Liver (tissue), 9 donors: Measurements from ENCODE around the gene GMDS. TPM values are rescaled to one million over a fixed set of nuclear protein-coding genes. Genes with fewer than 3 reads are reported as not detected.

ENCODE experiments used
- DNase-seq: peaks from one replicate; pipeline ENCODE4 v3.0.0-alpha.2; 2017; ENCODE audit warnings: low spot score
- H3K27ac ChIP-seq, 2 donors: one replicate each; pipeline ENCODE4 v1.7.0; 2013; ENCODE audit warnings: inconsistent platforms in 2 of 2, low read length in 2 of 2, control low read depth in 1 of 2, low read depth in 1 of 2, mild to moderate bottlenecking in 1 of 2
- H3K27me3 ChIP-seq, 4 donors: one replicate each; pipeline versions ENCODE4 v1.6.1 to v1.7.0; 2013; ENCODE audit warnings: low read length in 3 of 4, inconsistent platforms in 1 of 4, mild to moderate bottlenecking in 1 of 4, moderate library complexity in 1 of 4; ENCODE audit not compliant: control insufficient read depth in 4 of 4, insufficient read depth in 4 of 4
- H3K36me3 ChIP-seq, 4 donors: one replicate each; pipeline versions ENCODE4 v1.6.1 to v1.7.0; 2013; ENCODE audit warnings: low read length in 3 of 4, mild to moderate bottlenecking in 3 of 4, low read depth in 1 of 4, moderate library complexity in 1 of 4; ENCODE audit not compliant: control insufficient read depth in 4 of 4, insufficient read depth in 3 of 4
- H3K4me1 ChIP-seq, 4 donors: one replicate each; pipeline versions ENCODE4 v1.6.1 to v1.7.0; 2013; ENCODE audit warnings: low read length in 3 of 4, mild to moderate bottlenecking in 3 of 4, moderate library complexity in 1 of 4; ENCODE audit not compliant: control insufficient read depth in 4 of 4, insufficient read depth in 4 of 4
- H3K4me3 ChIP-seq, 3 donors: one replicate each; pipeline versions ENCODE4 v1.6.1 to v1.7.0; 2013; ENCODE audit warnings: low read length in 3 of 3, control low read depth in 1 of 3, low read depth in 1 of 3, mild to moderate bottlenecking in 1 of 3
- H3K9ac ChIP-seq, 2 donors: one replicate each; pipeline ENCODE4 v1.7.0; 2013; ENCODE audit warnings: low read length in 2 of 2, mild to moderate bottlenecking in 2 of 2, moderate library complexity in 2 of 2, control low read depth in 1 of 2, low read depth in 1 of 2
- H3K9me3 ChIP-seq, 4 donors: one replicate each; pipeline versions ENCODE4 v1.6.1 to v1.7.0; 2013; ENCODE audit warnings: low read length in 3 of 4; ENCODE audit not compliant: control insufficient read depth in 4 of 4
- ATF3 ChIP-seq: IDR thresholded peaks from 2 replicates; pipeline ENCODE4 v1.6.1; 2016; ENCODE audit warnings: antibody characterized with exemption
- CTCF ChIP-seq: fragments of 150-350 bp; IDR thresholded peaks from 2 replicates; pipeline ENCODE4 v1.5.1; 2017; ENCODE audit warnings: improper control_type of control experiment, low read depth, low read length; ENCODE audit not compliant: missing input control
- EGR1 ChIP-seq, 2 donors: IDR thresholded peaks; 2 replicates each; pipeline ENCODE4 v1.6.1; 2016 to 2018; ENCODE audit warnings: antibody characterized with exemption in 2 of 2, low read depth in 2 of 2
- FOXA1 ChIP-seq: IDR thresholded peaks from 2 replicates; pipeline ENCODE4 v1.6.1; 2016; ENCODE audit warnings: antibody characterized with exemption
- FOXA2 ChIP-seq: IDR thresholded peaks from 2 replicates; pipeline ENCODE4 v1.6.1; 2016; ENCODE audit warnings: antibody characterized with exemption
- GABPA ChIP-seq, 2 donors: IDR thresholded peaks in 1 of 2; conservative IDR thresholded peaks in 1 of 2; 2 replicates each; pipeline ENCODE4 v1.6.1; 2016; ENCODE audit warnings: antibody characterized with exemption in 2 of 2, mild to moderate bottlenecking in 1 of 2, moderate library complexity in 1 of 2
- HNF4G ChIP-seq: IDR thresholded peaks from 2 replicates; pipeline ENCODE4 v1.6.1; 2016; ENCODE audit warnings: antibody characterized with exemption
- JUND ChIP-seq, 2 donors: IDR thresholded peaks; 2 replicates each; pipeline ENCODE4 v1.6.1; 2016; ENCODE audit warnings: antibody characterized with exemption in 2 of 2
- MAX ChIP-seq: IDR thresholded peaks from 2 replicates; pipeline ENCODE4 v1.6.1; 2016; ENCODE audit warnings: antibody characterized with exemption
- NR2F2 ChIP-seq: IDR thresholded peaks from 2 replicates; pipeline ENCODE4 v1.6.1; 2016; ENCODE audit warnings: antibody characterized with exemption
- RAD21 ChIP-seq, 2 donors: IDR thresholded peaks; 2 replicates each; pipeline ENCODE4 v1.6.1; 2016; ENCODE audit warnings: antibody characterized with exemption in 2 of 2, mild to moderate bottlenecking in 2 of 2
- REST ChIP-seq: IDR thresholded peaks from 2 replicates; pipeline ENCODE4 v1.6.1; 2016; ENCODE audit warnings: antibody characterized with exemption, mild to moderate bottlenecking
- RXRA ChIP-seq, 2 donors: IDR thresholded peaks; 2 replicates each; pipeline ENCODE4 v1.6.1; 2017 to 2018; ENCODE audit warnings: antibody characterized with exemption in 2 of 2, mild to moderate bottlenecking in 1 of 2
- SP1 ChIP-seq: IDR thresholded peaks from 2 replicates; pipeline ENCODE4 v1.6.1; 2018; ENCODE audit warnings: antibody characterized with exemption, mild to moderate bottlenecking
- TAF1 ChIP-seq: conservative IDR thresholded peaks from 2 replicates; pipeline ENCODE4 v1.6.1; 2016; ENCODE audit warnings: antibody characterized with exemption, mild to moderate bottlenecking
- YY1 ChIP-seq: IDR thresholded peaks from 2 replicates; pipeline ENCODE4 v1.6.1; 2016; ENCODE audit warnings: antibody characterized with exemption, mild to moderate bottlenecking
- ZBTB33 ChIP-seq: IDR thresholded peaks from 2 replicates; pipeline ENCODE4 v1.6.1; 2016; ENCODE audit warnings: antibody characterized with exemption
- WGBS: extraction: QIAGEN DNeasy Blood & Tissue Kit; methylation state at CpG from one replicate; pipeline ENCODE4 v1.1.7; 2013; 5-methylcytosine and 5-hydroxymethylcytosine counted together
- polyA plus RNA-seq, 2 donors: library from polyadenylated mRNA; stranded (reverse) in 1 of 2; unstranded in 1 of 2; fragments of 200-250 nt in 1 of 2; fragments of >200 nt in 1 of 2; fragmentation: Nextera tagmentation in 1 of 2; extraction: Ambion mirVana in 1 of 2; gene quantifications; one replicate each; pipeline versions ENCODE4 v1.2.1 to v1.2.3, GENCODE V29; 2013 to 2015
- total RNA-seq, 2 donors: library from RNA; depleted of rRNA; stranded (reverse); fragments of >200 nt; gene quantifications; one replicate each; pipeline ENCODE4 v1.2.3, GENCODE V29; 2014
- donor health status: healthy.
- donor health status: healthy.
- donor health status: healthy.
- donor health status: healthy.
- donor health status: healthy.

The GMDS gene
- total and polyA plus RNA-seq, 4 donors, result 3.5 to 15.6 (median 13.0) TPM

- no peak for DNase-seq
- Histone ChIP-seq H3K9ac (no peak overlapping the region), H3K4me3 (no peak overlapping the region), H3K9me3 (no peaks in the 10 kb centered on the region), H3K27me3 (no peaks in the 10 kb centered on the region), H3K36me3 (no peaks in the 10 kb centered on the region), H3K27ac (no peak overlapping the region), H3K4me1 (no peaks in the 10 kb centered on the region)
- TF ChIP-seq CTCF, result no peak
- no peak for TF ChIP-seq FOXA2
- no peak for TF ChIP-seq REST
- TF ChIP-seq RAD21 (IDR thresholded peaks at IDR 0.05), result no peak
- TF ChIP-seq HNF4G, result no peak
- no peak for TF ChIP-seq SP1
- TF ChIP-seq ZBTB33, result no peak
- TF ChIP-seq JUND (IDR thresholded peaks at IDR 0.05), result no peak
- TF ChIP-seq TAF1, result no peak
- no peak for TF ChIP-seq FOXA1
- TF ChIP-seq NR2F2, result no peak
- TF ChIP-seq ATF3, result no peak
- no peak for TF ChIP-seq MAX
- TF ChIP-seq RXRA (IDR thresholded peaks at IDR 0.05), result no peak
- no peak for TF ChIP-seq YY1
- no peak for TF ChIP-seq GABPA (IDR thresholded peaks at IDR 0.05 in 1 of 2, conservative IDR thresholded peaks at IDR 0.05 in 1 of 2)
- WGBS, result 93% methylated on average over 2 of the region's 2 CpGs
These were observed 434.5 kb downstream of the GMDS start for GRCh38 chr6:1810880-1811279.

GRCh38 chr6:1809291-1809988 is 436.0 kb downstream of the GMDS start:
- TF ChIP-seq TAF1, result no peak
- no peak for TF ChIP-seq EGR1 (IDR thresholded peaks at IDR 0.05; ENCODE audit: low read depth in 2 of 2)
- TF ChIP-seq SP1, result no peak
- TF ChIP-seq RXRA (IDR thresholded peaks at IDR 0.05), result no peak
- TF ChIP-seq FOXA1, result no peak
- TF ChIP-seq YY1, result no peak
- DNase-seq, result no peak
- Histone ChIP-seq H3K27me3 (no peaks in the 10 kb centered on the region), H3K4me3 (no peak overlapping the region), H3K36me3 (no peaks in the 10 kb centered on the region), H3K27ac (no peak overlapping the region), H3K9ac (no peak overlapping the region), H3K4me1 (no peaks in the 10 kb centered on the region), H3K9me3 (no peaks in the 10 kb centered on the region)
- 98% methylated on average over 11 of the region's 11 CpGs for WGBS
